HepG2 (cell line): Measurements from ENCODE around the gene MTG1.

Experiments used
- ATAD3A ChIP-seq: sonication (generic); formaldehyde crosslinking; IDR thresholded peaks from 2 replicates; pipeline ENCODE4 v1.4.0; 2020; ENCODE audit warnings: missing genetic modification reagents
- HNRNPL ChIP-seq: fragments of 200-400 bp; formaldehyde crosslinking; IDR thresholded peaks from 2 replicates; pipeline ENCODE4 v1.6.1; 2017; ENCODE audit warnings: mild to moderate bottlenecking, low read depth, low read length
- KDM1A ChIP-seq: IDR thresholded peaks from 2 replicates; pipeline ENCODE4 v1.6.1; 2016; ENCODE audit warnings: missing compliant biosample characterization
- TF ChIP-seq, protein P1 (sequence below): sonication (generic); formaldehyde crosslinking; conservative IDR thresholded peaks from 2 replicates; pipeline ENCODE4 v1.8.1; 2023; ENCODE audit warnings: missing genetic modification reagents
- TF ChIP-seq, protein P2 (sequence below): sonication (generic); formaldehyde crosslinking; IDR thresholded peaks from 2 replicates; pipeline ENCODE4 v1.8.1; 2023; ENCODE audit warnings: mild to moderate bottlenecking, missing genetic modification reagents

DNA sequence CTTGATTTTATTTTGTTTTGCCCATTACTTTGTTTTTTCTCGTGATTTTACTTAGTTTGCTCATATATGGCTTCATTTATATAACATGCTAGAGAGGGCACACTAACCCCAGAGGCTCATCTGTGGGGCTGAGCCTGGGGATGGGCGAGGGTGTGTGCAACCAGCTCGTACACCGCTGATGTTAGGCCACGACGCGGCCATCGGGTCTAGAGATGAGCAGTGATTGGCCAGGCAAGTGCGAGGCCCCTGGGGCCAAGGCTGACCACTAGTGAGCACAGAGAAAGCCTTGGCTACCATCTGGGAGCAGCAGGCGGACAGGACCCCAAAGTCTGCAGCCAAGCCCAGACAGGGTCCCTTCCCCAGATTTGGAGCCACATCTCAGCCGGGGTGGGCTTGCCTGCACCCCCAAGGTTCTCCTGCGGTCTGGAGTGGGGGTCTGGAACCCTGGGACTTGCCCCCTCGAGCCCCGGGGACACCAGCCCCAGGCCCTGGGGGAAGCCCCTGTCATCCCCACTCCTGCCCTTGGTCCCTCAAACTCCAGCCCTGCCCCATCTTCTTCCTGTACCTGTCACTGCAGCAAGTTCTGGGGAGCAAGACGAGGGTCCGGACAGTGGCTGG, 39.9 kb upstream of the MTG1 start:
- TF ChIP-seq KDM1A (CRISPR knock-in tag) (no peak), ATAD3A (no peak), HNRNPL (no peak)
- TF ChIP-seq, protein P1, sequence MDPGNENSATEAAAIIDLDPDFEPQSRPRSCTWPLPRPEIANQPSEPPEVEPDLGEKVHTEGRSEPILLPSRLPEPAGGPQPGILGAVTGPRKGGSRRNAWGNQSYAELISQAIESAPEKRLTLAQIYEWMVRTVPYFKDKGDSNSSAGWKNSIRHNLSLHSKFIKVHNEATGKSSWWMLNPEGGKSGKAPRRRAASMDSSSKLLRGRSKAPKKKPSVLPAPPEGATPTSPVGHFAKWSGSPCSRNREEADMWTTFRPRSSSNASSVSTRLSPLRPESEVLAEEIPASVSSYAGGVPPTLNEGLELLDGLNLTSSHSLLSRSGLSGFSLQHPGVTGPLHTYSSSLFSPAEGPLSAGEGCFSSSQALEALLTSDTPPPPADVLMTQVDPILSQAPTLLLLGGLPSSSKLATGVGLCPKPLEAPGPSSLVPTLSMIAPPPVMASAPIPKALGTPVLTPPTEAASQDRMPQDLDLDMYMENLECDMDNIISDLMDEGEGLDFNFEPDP (CRISPR knock-in tag), result no peak
- TF ChIP-seq, protein P2, sequence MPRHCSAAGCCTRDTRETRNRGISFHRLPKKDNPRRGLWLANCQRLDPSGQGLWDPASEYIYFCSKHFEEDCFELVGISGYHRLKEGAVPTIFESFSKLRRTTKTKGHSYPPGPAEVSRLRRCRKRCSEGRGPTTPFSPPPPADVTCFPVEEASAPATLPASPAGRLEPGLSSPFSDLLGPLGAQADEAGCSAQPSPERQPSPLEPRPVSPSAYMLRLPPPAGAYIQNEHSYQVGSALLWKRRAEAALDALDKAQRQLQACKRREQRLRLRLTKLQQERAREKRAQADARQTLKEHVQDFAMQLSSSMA (CRISPR knock-in tag), result no peak
